PC-3 (cell line): ENCODE measurements around the gene SEC63.

ENCODE experiments used
- CTCF ChIP-seq: fragments of 300-600 bp; sonication (generic); conservative IDR thresholded peaks from 2 replicates; pipeline ENCODE4 v1.5.1; 2017; ENCODE audit warnings: antibody characterized with exemption, low read depth, mild to moderate bottlenecking, low read length
- EZH2 ChIP-seq: fragments of 300-600 bp; sonication (generic); IDR thresholded peaks from one replicate; pipeline ENCODE4 v1.6.1; 2017; ENCODE audit warnings: antibody characterized with exemption, mild to moderate bottlenecking, low read length; ENCODE audit not compliant: unreplicated experiment

GRCh38 chr6:108005961-108006360, 48.0 kb upstream of the SEC63 start:
- TF ChIP-seq CTCF (no peak), EZH2 (no peak)
